Measurements from ENCODE around the gene DYRK1A. TPM values are rescaled to one million over a fixed set of nuclear protein-coding genes. Genes with fewer than 3 reads are reported as not detected.

The DYRK1A gene
- total and polyA plus RNA-seq, 2 of the 13 experiments (the other 11 are each of a cell fraction or from before 2014, with no cell fraction given) = 24.6 to 34.2 TPM

DNA sequence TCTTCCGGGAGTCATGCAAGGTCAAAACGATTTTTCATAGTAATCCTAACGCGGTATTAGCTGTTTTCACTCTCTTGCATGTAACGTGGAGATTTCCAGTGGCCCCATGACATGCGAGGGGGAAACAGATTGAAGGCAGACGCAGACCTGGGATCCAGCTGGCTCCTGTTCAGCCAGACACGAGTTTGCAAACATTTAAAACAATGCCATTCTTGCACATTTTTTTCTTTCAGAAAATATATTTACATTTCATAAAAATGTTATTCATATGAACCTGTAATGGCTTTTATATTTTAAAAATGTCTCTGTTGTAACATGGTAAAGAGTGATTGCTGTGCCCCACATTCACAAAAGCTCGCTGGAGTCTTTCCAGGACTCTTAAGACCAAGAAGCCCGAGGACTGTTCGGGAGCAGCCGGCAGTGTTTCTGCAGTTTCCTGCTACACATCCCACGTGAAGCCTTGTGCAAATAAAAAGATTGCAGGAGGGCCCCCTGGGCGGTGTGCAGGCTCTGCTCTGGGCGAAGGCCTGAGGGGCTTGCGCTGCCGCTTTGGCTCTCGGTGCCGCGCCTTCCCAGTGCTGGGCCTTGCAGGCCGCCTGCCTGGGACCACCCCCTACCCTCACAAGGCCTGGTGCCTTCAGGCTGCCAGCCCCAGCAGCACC is 184.9 kb downstream of the DYRK1A start (continued):
- TF ChIP-seq, protein P1, sequence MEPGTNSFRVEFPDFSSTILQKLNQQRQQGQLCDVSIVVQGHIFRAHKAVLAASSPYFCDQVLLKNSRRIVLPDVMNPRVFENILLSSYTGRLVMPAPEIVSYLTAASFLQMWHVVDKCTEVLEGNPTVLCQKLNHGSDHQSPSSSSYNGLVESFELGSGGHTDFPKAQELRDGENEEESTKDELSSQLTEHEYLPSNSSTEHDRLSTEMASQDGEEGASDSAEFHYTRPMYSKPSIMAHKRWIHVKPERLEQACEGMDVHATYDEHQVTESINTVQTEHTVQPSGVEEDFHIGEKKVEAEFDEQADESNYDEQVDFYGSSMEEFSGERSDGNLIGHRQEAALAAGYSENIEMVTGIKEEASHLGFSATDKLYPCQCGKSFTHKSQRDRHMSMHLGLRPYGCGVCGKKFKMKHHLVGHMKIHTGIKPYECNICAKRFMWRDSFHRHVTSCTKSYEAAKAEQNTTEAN (CRISPR knock-in tag; conservative IDR thresholded peaks at IDR 0.05) = 0 out of 2 replicates have a peak, but pooled peaks have one; percentile 33
- TF ChIP-seq ZBTB3 (CRISPR knock-in tag; IDR thresholded peaks at IDR 0.05; ENCODE audit: borderline replicate concordance, low read depth) (no peak), KLF6 (CRISPR knock-in tag; IDR thresholded peaks at IDR 0.05) (no peak), PAX8 (CRISPR knock-in tag; IDR thresholded peaks at IDR 0.05; ENCODE audit: borderline replicate concordance) (no peak), TMF1 (CRISPR knock-in tag; IDR thresholded peaks at IDR 0.05; ENCODE audit: low read depth) (no peak), ZNF333 (CRISPR knock-in tag; IDR thresholded peaks at IDR 0.05; ENCODE audit: borderline replicate concordance) (no peak), NFYB (CRISPR knock-in tag; IDR thresholded peaks at IDR 0.05) (no peak), KAT2B (IDR thresholded peaks at IDR 0.05; ENCODE audit: borderline replicate concordance, low read depth, low read length) (no peak), RXRA (CRISPR knock-in tag; IDR thresholded peaks at IDR 0.05) (no peak), ZNF180 (CRISPR knock-in tag; IDR thresholded peaks at IDR 0.05; ENCODE audit: borderline replicate concordance, low read depth) (no peak), NFE2L2 (IDR thresholded peaks at IDR 0.05; ENCODE audit: low read length) (no peak), NCOR1 (IDR thresholded peaks at IDR 0.05; ENCODE audit: borderline replicate concordance, low read length) (no peak), MXD4 (CRISPR knock-in tag; IDR thresholded peaks at IDR 0.05) (0 out of 2 replicates have a peak, but pooled peaks have one; percentile 23), FOXJ3 (CRISPR knock-in tag; IDR thresholded peaks at IDR 0.05; ENCODE audit: borderline replicate concordance) (no peak), ZNF274 (CRISPR knock-in tag; IDR thresholded peaks at IDR 0.05) (no peak), ZNF629 (CRISPR knock-in tag; conservative IDR thresholded peaks at IDR 0.05) (no peak), MAX (IDR thresholded peaks at IDR 0.05) (peak; percentile 55), HOXA9 (CRISPR knock-in tag; IDR thresholded peaks at IDR 0.05; ENCODE audit: borderline replicate concordance) (no peak), YEATS2 (CRISPR knock-in tag; IDR thresholded peaks at IDR 0.05; ENCODE audit: borderline replicate concordance) (no peak), YEATS4 (CRISPR knock-in tag; IDR thresholded peaks at IDR 0.05; ENCODE audit: borderline replicate concordance) (no peak), TOE1 (CRISPR knock-in tag; IDR thresholded peaks at IDR 0.05) (no peak), U2AF1 (optimal IDR thresholded peaks at IDR 0.05; ENCODE audit: low read depth, low read length) (no peak), MED13 (CRISPR knock-in tag; IDR thresholded peaks at IDR 0.05) (no peak), ZNF446 (CRISPR knock-in tag; IDR thresholded peaks at IDR 0.05) (no peak), ZEB1 (IDR thresholded peaks at IDR 0.05; ENCODE audit: insufficient replicate concordance, low read depth) (no peak), ZNF326 (CRISPR knock-in tag; IDR thresholded peaks at IDR 0.05; ENCODE audit: borderline replicate concordance) (no peak), XBP1 (CRISPR knock-in tag; IDR thresholded peaks at IDR 0.05) (no peak), ZMYM3 (CRISPR knock-in tag; IDR thresholded peaks at IDR 0.05) (0 out of 2 replicates have a peak, but pooled peaks have one; percentile 22), TEF (CRISPR knock-in tag; IDR thresholded peaks at IDR 0.05) (no peak), JDP2 (CRISPR knock-in tag; IDR thresholded peaks at IDR 0.05; ENCODE audit: borderline replicate concordance) (no peak), ZSCAN22 (CRISPR knock-in tag; IDR thresholded peaks at IDR 0.05) (no peak), ZNF282 (IDR thresholded peaks at IDR 0.05; ENCODE audit: partially characterized antibody) (no peak), ZMYM2 (CRISPR knock-in tag; IDR thresholded peaks at IDR 0.05) (no peak)
